Mesenteric fat pad (tissue), 1 donor: ENCODE measurements around the gene EFNA3. TPM values are rescaled to one million over a fixed set of nuclear protein-coding genes. Genes with fewer than 3 reads are reported as not detected.
"Not testable (repeated sequence)": the region's sequence is repeated elsewhere in the genome, so short reads cannot be mapped to it uniquely, and the experiment has no call there.

Experiments used
- DNase-seq: peaks from one replicate; pipeline ENCODE4 v3.0.0-alpha.2; 2020; ENCODE audit warnings: low spot score
- total RNA-seq: library from RNA; stranded (reverse); fragmentation: NEBNext Ultra II Directional; extraction: Animal tissue kit (Norgen Biotek cat#: 25700); gene quantifications from one replicate; pipeline ENCODE4 v1.2.1, GENCODE V29; 2021
- donor health status: DM: yes; HTN: yes; CAD: no.

The EFNA3 gene
- total RNA-seq, 1 donor from 2014 or later, result 0.58 TPM

- DNase-seq, result no peak
Observed at GRCh38 chr1:155108296-155108695, 29.7 kb downstream of the EFNA3 start.

GRCh38 chr1:155110381-155110780, 31.7 kb downstream of the EFNA3 start:
- no peak for DNase-seq

GRCh38 chr1:155110826-155111225, 32.2 kb downstream of the EFNA3 start:
- no peak for DNase-seq

GRCh38 chr1:155113450-155113980, 34.9 kb downstream of the EFNA3 start:
- no peak for DNase-seq

GRCh38 chr1:155116113-155116764, 37.6 kb downstream of the EFNA3 start:
- no peak for DNase-seq

- DNase-seq, result no peak
Observed at GRCh38 chr1:155117610-155118009, 39.0 kb downstream of the EFNA3 start.

- not testable (repeated sequence) for DNase-seq
Observed at GRCh38 chr1:155118090-155118489, 39.5 kb downstream of the EFNA3 start.

GRCh38 chr1:155120253-155120652, 41.6 kb downstream of the EFNA3 start:
- DNase-seq, result no peak

- DNase-seq, result no peak
Observed at GRCh38 chr1:155121249-155121648, 42.6 kb downstream of the EFNA3 start.

- DNase-seq, result no peak
Observed at GRCh38 chr1:155122308-155122707, 43.7 kb downstream of the EFNA3 start.

GRCh38 chr1:155123801-155124200, 45.2 kb downstream of the EFNA3 start:
- DNase-seq, result no peak

GRCh38 chr1:155124503-155125463, 46.1 kb downstream of the EFNA3 start:
- no peak for DNase-seq

- DNase-seq, result no peak
Observed at GRCh38 chr1:155125511-155125945, 46.9 kb downstream of the EFNA3 start.

- no peak for DNase-seq
Observed at GRCh38 chr1:155125946-155126555, 47.4 kb downstream of the EFNA3 start.

- DNase-seq, result no peak
Observed at GRCh38 chr1:155126556-155127104, 48.0 kb downstream of the EFNA3 start.

GRCh38 chr1:155127105-155127966, 48.7 kb downstream of the EFNA3 start, which contains the start of gene EFNA1:
Gene EFNA1, plus strand, starts transcription at chr1:155127876. Its CDS starts 102 bp downstream, at chr1:155127978.
- no peak for DNase-seq

GRCh38 chr1:155127967-155128754, 49.5 kb downstream of the EFNA3 start:
- no peak for DNase-seq

- no peak for DNase-seq
Observed at GRCh38 chr1:155128755-155129473, 50.3 kb downstream of the EFNA3 start.
